ENCODE measurements around the gene ITPRID2.

ITPRID2 gene

GRCh38 chr2:181853696-181854095, 37.8 kb upstream of the ITPRID2 start:
- Histone ChIP-seq H3K27me3 (replicated peaks; ENCODE audit: insufficient read depth, low read length) (no peaks in the 10 kb centered on the region), H3K79me2 (ENCODE audit: low read length) (no peaks in the 10 kb centered on the region), H3K4me2 (ENCODE audit: low read depth, low read length) (no peak overlapping the region), H4K20me1 (ENCODE audit: insufficient read depth, low read length) (no peaks in the 10 kb centered on the region), H3K27ac (ENCODE audit: low read length) (no peak overlapping the region), H2AFZ (ENCODE audit: low read length) (no peak overlapping the region), H3F3A (ENCODE audit: insufficient read depth, low read length) (0 out of 2 replicates have a peak, but pooled peaks cover 4% of the 10 kb centered on the region), H3K4me1 (ENCODE audit: low read length) (peaks cover 7% of the 10 kb centered on the region; the same call in 1 of the 2 replicates), H3K9me2 (replicated peaks; ENCODE audit: insufficient read depth, low read length) (no peaks in the 10 kb centered on the region), H3K4me3 (ENCODE audit: low read length) (no peak overlapping the region), H3K9ac (ENCODE audit: low read length) (no peak overlapping the region), H3K36me3 (replicated peaks; ENCODE audit: insufficient read depth, low read length) (no peaks in the 10 kb centered on the region), H3K9me3 (replicated peaks; ENCODE audit: insufficient read depth, low read length) (no peaks in the 10 kb centered on the region)
- TF ChIP-seq EZH2phosphoT487 (IDR thresholded peaks at IDR 0.05; ENCODE audit: low read length), result no peak
- TF ChIP-seq CTCF (IDR thresholded peaks at IDR 0.05; ENCODE audit: low read length), result no peak
- no peak for TF ChIP-seq EZH2 (optimal IDR thresholded peaks at IDR 0.05; ENCODE audit: low read depth, low read length)
- no peak for DNase-seq

GRCh38 chr2:181857483-181857882, 34.0 kb upstream of the ITPRID2 start:
- Histone ChIP-seq H3K9me2 (replicated peaks; ENCODE audit: insufficient read depth, low read length) (no peaks in the 10 kb centered on the region), H3K4me2 (ENCODE audit: low read depth, low read length) (no peak overlapping the region), H3K27me3 (replicated peaks; ENCODE audit: insufficient read depth, low read length) (no peaks in the 10 kb centered on the region), H3K9me3 (replicated peaks; ENCODE audit: insufficient read depth, low read length) (no peaks in the 10 kb centered on the region), H3K9ac (ENCODE audit: low read length) (no peak overlapping the region), H3K4me3 (ENCODE audit: low read length) (no peak overlapping the region), H3K27ac (ENCODE audit: low read length) (no peak overlapping the region), H3K4me1 (ENCODE audit: low read length) (no peaks in the 10 kb centered on the region), H4K20me1 (ENCODE audit: insufficient read depth, low read length) (no peaks in the 10 kb centered on the region), H3F3A (ENCODE audit: insufficient read depth, low read length) (no peaks in the 10 kb centered on the region), H2AFZ (ENCODE audit: low read length) (no peak overlapping the region), H3K79me2 (ENCODE audit: low read length) (no peaks in the 10 kb centered on the region), H3K36me3 (replicated peaks; ENCODE audit: insufficient read depth, low read length) (no peaks in the 10 kb centered on the region)
- no peak for DNase-seq
- TF ChIP-seq EZH2 (optimal IDR thresholded peaks at IDR 0.05; ENCODE audit: low read depth, low read length) (no peak), CTCF (IDR thresholded peaks at IDR 0.05; ENCODE audit: low read length) (no peak), EZH2phosphoT487 (IDR thresholded peaks at IDR 0.05; ENCODE audit: low read length) (no peak)

GRCh38 chr2:181858600-181858999, 32.9 kb upstream of the ITPRID2 start:
- Histone ChIP-seq H3K4me3 (ENCODE audit: low read length) (no peak overlapping the region), H3K9me2 (replicated peaks; ENCODE audit: insufficient read depth, low read length) (no peaks in the 10 kb centered on the region), H4K20me1 (ENCODE audit: insufficient read depth, low read length) (no peaks in the 10 kb centered on the region), H3K4me1 (ENCODE audit: low read length) (no peaks in the 10 kb centered on the region), H3F3A (ENCODE audit: insufficient read depth, low read length) (no peaks in the 10 kb centered on the region), H3K9me3 (replicated peaks; ENCODE audit: insufficient read depth, low read length) (no peaks in the 10 kb centered on the region), H3K79me2 (ENCODE audit: low read length) (no peaks in the 10 kb centered on the region), H3K9ac (ENCODE audit: low read length) (no peak overlapping the region), H2AFZ (ENCODE audit: low read length) (no peak overlapping the region), H3K27ac (ENCODE audit: low read length) (no peak overlapping the region), H3K36me3 (replicated peaks; ENCODE audit: insufficient read depth, low read length) (no peaks in the 10 kb centered on the region), H3K27me3 (replicated peaks; ENCODE audit: insufficient read depth, low read length) (no peaks in the 10 kb centered on the region), H3K4me2 (ENCODE audit: low read depth, low read length) (no peak overlapping the region)
- TF ChIP-seq CTCF (IDR thresholded peaks at IDR 0.05; ENCODE audit: low read length), result no peak
- TF ChIP-seq EZH2phosphoT487 (IDR thresholded peaks at IDR 0.05; ENCODE audit: low read length), result no peak
- no peak for TF ChIP-seq EZH2 (optimal IDR thresholded peaks at IDR 0.05; ENCODE audit: low read depth, low read length)
- DNase-seq, result no peak
